RPMI8226 (cell line): ENCODE results near the gene UNC5A.

Source experiments
- DNase-seq: peaks from one replicate; pipeline ENCODE4 v3.0.0-alpha.2; 2015

The UNC5A gene

DNA sequence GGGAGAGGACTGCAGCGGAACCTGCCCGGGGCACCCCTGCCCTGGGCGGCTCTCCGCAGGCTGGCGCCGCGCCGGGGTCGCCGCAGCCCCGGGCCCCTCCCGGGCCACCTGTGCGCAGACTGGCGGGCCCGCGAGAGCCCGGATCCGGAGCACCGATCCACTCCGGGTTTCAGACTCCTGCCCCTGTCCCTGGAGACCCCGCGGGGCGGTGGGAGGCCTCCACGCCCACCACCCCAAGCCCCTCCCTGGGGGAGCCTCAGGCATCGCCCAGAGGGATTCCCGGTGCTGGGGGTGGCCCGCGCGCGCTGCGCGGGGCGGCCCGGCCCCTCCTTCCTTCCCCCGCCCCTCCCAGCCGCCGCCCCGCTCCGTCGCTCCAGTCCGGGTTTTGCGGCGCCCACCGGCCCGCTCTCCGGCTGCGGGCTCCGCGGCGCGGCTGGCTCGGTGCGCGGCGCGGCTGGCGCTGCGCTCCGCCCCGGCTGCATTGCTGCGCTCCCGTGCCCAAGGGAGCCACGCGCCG, at the start of gene UNC5A:
Gene UNC5A, plus strand, starts transcription at position 479 of the 517 bp plus-strand sequence. CDS start 192 bp downstream, outside the sequence.
- DNase-seq, result peak; percentile 73

DNA sequence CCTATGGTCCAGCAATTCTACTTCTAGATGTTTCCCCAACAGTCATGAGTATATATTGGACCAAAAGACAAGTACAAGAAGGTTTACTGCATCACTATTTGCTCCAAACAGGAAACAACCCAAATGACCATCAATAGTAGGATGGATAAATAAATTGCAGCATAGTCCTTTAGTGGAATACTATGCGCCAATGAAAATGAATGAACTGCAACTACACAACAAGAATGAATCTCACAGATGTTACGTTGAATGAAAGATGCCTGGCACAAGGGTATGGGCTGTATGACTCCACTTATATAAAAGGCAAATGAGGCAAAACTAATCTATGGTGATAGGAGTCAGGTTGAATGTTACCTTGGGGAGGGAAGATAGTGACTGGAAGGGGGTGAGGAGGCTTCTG, 48.6 kb upstream of the UNC5A start:
- no peak for DNase-seq

DNA sequence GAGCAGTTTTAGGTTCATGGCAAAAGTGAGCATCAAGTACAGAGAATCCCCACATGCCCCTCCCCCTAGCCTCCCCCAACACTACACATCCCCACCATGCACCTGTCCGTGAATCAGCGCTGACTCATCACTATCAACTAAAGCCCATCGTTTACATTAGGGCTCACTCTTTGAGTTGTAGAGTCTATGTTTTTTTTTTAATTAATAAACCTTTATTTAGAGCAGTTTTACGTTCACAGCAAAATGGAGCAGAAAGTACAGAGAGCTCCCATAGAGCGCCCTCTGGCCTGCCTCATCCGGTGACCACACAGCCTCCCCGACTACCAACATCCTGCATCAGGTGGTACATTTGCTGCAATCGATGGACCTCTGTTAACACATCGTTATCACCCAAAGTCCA, 47.9 kb upstream of the UNC5A start:
- DNase-seq, result peak; percentile 27

DNA sequence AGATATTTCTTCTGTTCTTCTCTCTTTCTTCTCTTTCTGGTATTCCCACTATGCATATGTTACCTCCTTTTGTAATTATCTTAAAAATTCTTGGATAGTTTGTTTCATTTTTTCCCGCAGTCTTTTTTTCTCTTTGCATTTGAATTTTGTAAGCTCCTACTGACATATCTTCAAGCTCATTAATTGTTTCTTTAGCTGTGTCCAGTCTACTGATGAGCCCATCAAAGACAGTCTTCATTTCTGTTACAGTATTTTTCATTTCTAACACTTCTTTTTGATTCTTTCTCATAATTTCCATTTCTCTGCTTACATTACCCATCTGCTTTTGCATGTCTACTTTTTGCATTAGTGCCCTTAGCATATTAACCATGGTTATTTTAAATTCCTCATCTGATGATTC, 44.7 kb upstream of the UNC5A start:
- DNase-seq, result no peak

DNA sequence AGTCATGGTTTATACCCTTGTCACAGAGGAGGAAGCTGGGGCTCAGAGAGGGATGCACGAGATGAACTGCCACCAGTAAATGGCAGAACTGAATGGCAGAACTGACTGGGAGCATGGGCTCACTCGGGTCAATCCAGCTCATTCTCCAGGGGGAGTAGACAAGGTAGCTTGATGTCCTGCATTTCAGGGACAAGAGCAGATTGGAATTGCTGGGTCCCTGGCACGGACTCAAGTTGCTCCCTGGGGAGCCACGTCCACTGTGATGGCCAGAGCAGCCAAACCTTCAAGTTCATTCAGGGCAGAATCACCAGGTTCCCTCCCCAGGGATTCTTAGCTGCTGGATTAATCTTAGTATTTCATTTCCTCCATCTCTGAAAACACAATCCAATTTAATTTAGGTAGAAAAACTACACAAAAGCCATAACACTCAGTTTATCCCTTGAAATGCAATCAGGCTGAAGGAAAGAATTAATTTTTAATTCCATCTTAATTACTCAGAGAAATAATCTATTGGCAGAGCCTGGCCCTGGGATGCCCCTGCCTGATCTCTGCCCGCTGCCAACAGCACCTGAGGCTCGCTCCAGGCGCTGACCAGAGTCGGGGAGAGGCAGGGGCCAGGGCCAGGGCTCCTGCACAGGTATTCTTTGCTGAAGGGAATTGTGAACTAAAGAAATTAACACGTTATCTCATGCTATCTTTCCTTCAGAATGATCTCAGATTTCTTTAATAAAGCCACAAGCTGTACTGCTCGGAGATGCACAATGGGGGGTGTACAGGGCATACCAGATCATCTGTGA, 42.0 kb upstream of the UNC5A start:
- no peak for DNase-seq

DNA sequence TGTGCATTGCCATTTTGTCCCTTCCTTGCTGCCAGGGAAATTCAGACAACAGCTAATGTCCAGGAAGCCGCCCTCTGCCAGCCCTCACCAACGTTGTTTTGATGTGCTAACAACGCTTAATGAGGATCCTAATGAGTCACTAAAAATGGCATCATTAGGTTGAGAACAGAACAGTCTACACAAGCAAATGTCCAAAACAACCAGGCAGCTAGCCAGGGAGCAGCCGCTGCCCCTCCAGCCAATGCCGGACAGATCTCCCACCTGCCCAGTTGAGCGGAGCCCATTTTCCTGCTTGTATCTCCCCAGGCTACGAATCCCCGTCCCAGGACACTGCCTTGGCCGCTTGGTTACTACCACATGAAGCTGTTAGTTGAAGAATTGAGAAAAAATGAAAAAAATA, 40.4 kb upstream of the UNC5A start:
- no peak for DNase-seq

DNA sequence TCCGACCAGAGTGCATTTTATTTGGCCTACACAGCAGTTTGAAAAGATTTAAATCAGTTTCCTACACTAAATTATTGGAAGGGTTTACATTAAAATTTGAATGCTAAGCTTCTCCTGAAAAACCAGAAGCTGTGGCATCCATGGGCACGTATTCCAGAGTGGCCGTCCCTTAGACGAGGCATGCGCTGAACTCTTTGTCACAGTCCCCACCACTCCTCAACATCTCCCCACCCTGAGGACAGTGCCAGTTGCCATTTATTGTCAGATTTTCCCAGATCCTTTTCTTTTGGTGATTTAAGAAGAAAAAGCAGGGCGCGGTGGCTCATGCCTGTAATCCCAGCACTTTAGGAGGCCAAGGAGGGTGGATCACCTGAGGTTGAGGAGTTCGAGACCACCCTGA, 39.9 kb upstream of the UNC5A start:
- no peak for DNase-seq

DNA sequence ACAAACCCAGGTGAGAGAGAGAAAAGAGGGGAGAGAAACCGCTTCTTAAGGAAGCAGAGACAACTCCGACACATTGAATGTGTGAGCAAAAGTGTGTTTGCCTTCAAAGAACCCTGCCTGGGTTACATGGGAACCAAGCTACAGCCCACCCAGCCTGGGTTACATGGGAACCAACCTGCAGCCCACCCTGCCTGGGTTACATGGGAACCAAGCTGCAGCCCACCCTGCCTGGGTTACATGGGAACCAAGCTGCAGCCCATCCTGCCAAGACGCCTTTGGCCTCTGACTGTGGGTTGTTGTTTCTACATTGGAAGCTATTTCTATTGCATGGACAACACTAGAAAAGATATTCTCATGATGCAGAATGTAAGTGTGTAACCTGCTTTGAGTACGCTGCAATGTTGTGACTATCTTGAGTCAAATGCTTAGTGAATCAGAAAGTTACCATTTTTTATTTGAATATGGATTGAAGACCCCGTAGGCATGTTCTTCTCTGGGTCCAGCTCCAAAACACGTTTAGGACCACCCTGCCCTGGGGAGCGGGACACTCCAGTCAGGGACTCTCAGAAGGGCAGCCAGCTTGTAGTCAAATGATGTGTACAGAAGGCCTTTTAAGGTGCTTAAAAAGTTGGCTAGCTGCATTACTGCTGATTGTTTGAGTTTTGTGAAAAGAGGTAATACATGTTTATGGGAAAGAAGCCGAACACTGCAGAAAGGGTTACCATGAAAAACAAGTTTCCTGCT, 39.1 kb upstream of the UNC5A start:
- DNase-seq, result no peak

DNA sequence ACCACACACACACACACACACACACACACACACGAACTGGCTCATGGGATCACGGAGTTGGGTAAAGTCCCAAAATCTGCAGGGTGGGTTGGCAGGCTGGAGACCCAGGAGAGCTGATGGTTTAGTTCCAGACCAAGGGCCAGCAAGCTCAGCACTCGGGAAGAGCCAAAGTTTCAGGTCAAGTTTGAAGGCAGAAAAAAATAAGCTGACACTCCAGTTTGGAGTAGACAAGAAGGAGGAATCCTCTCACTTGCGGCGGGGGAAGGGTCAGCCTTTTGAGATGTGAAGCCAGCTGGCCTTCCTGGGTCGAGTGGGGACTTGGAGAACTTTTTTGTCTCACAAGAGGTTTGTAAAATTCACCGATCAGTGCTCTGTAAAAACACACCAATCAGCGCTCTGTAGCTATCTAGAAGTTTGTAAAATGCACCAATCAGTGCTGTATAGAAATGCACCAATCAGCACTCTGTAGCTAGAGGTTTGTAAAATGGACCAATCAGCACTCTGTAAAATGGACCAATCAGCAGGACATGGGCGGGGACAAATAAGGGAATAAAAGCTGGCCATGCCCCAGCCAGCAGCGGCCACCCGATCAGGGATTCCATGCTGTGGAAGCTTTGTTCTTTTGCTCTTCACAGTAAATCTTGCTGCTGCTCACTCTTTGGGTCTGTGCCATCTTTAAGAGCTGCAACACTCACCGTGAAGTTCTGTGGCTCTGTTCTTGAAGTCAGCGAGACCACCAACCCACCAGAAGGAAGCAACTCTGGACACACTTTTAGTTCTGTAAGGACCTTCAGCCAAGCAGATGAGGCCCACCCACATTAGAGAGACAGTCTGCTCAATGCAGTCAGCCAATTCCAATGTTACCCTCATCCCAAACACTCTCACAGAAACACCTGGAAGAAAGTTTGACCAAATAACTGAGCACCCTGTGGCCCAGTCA, 37.8 kb upstream of the UNC5A start:
- no peak for DNase-seq

DNA sequence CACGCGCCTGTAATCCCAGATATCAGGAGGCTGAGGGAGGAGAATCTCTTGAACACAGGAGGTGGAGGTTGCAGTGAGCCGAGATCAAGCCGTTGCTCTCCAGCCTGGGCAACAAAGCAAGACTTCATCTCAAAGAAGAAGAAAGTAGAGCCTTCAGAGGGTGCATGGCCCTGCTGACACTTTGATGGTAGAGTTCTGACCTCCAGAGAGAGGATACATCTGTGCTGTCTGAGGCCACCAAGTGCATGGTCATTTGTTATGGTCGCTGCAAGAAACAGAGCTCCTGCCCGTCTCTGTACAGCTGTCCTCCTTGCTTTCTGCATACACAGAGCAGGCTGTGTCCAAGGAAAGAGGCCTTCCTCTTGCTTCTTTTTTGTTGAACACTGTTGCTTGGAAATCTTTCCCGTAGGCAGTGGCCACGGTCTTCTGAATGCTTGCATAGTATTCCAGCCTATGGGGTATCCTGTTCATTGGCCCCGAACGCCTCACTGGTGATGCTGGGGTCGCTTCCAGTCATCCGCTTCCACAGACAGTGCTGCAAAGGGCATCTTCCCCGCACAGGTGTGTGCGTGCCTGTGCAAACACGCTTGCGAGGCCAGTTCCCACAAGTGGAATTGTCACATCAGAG, 36.8 kb upstream of the UNC5A start:
- no peak for DNase-seq

DNA sequence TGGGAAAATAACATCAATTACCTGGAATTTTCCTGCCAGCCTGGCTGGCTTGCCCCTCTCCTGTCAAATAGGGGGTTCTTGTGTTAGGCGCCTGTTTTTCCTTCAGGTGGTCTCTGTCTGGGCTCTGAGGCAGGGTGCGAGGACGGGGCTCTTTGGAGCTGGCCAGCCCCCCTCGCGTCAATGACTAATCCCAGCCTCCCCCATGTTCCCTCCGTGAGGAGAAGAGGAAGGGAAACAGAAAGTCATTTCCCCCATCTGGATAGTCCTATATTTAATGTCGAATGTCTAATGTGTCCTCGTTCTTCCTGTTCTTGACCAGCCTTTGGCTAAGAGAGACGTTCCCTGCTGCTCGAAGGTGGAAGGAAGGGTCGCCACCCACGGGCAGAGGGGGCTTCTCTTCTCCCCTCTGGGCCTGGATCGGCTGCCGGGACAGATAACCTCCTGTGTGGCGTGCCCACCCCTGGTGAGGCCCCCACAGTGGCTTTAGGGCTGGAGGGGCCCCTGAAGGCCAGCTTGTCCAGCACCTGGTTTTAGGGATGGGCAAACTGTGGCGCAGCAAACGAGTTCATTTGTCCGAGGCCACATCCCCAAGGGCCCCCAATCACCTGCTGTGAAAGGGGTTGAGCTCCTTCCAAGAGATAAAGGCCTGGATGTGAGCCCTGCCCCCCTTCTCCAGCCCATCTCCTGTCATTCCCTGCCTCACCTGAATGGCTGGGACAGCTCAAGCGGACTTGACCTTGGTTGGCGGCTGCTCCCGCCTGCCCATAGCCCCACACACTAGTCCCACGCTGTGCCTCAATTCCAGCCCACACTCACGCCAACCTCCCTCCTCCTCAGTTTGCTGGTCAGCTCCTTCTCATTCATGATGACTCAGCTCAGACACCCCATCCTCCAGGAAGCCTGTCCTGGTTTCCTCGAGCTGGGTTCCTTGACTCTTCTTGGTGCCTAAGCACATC, 35.9 kb upstream of the UNC5A start:
- DNase-seq, result no peak

DNA sequence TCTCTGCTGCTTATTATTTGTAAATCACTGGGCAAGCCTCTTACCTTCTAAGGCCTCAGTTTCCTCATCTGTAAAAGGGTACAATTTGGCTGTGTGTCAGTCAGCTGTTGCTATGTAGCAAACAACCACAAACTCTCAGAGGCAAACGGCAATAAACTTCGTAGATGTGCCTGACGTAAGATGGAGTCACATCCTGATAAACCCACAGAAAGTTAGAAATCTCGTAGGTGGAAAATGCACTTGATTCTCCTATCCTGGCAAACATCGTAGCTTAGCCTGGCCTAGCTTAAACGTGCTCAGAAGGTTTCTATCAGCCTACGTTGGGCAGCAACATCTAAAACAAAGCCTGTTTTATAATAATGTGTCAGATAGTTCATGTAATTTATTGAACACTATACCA, 35.0 kb upstream of the UNC5A start:
- DNase-seq, result no peak

DNA sequence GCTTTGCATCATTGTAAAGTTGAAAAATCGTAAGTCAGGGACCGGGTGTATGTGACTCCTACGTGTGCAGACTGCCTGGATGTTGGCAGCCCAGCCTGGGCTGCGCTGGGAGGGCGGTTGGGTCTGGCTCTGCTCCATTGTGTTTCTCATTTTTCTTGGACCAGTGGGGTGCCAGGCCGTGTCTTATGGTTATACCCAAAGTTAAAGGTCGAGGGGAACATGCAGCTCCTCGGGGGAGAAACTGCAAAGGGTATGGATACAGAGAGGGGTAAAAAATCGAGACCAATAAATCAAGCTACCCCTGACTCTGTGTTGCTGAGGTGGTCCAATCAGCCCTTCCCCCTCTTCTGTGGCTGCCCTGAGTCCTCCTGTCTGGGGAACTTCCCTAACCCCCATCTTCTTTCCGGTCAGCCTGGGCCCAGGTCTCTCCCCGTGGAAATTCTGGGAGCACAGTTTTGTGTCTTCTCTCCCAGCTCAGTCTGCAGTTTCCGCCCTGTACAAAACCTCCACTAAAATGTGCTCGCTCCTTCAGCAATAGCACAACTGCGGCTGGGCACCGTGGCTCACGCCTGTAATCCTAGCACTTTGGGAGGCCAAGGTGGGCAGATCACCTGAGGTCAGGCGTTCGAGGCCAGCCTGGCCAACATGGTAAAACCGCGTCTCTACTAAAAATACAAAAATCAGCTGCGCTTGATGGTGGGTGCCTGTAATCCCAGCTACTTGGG, 34.1 kb upstream of the UNC5A start:
- no peak for DNase-seq

DNA sequence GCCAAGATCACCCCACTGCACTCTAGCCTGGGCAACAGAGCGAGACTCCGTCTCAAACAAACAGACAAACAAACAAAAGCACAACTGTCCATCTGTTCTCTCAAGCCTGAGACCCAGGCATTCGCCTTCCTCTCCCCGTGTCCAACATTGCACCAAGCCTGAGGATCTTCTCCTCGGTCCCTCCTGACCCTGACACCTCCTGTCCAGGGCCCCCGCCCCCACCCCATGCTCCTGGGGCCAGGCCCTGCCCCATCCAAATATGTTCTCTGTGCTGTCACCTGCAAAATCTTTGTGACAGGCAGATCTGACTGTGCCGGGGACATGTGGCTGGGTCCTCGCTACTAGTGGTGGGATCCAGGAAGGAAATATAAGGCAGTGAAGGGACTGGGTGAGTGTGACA, 33.4 kb upstream of the UNC5A start:
- no peak for DNase-seq

DNA sequence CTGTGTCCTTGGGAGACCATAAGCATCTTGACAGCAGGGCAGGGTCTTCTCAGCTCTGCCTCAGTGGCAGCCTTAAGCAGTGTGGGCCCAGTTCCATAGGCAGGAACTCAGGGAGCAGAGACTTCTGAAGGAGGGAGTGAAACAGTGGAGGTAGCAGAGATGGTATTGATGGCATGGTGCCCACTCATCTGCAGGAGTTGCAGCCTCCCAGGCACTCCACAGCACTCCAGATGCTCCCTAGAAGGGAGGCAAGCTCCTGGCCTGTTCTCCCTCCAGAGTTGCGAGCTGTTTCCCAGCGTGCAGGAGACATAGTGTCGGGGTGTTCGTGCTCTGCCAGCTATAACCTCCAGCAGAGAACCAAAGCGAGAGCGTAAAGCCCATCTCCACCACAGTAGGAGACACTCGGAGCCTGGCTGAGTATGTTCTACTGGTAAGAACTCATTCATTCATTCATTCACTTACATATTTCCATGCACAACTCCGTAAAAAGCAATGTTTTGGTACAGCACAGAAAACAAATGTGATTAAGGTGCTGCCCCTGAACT, 31.4 kb upstream of the UNC5A start:
- no peak for DNase-seq

DNA sequence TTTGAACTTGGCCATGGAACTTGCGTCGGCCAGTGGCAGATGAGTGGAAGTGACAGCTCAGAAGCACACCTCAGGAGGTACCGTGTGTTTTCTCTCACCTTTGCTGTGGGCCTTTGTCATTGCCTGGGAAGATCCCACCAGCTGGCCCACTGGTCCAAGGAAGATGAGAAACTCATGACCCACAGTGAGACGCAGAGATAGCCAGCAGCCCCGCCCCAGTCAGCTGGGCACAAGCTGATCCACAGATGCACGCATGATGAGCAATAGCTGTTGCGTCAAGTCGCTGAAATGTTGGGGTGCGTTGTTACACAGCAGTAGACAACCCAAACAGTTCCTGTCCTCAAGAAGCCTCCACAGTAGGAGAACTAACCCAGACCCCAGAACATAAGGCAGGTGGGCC, 30.8 kb upstream of the UNC5A start:
- DNase-seq, result no peak

DNA sequence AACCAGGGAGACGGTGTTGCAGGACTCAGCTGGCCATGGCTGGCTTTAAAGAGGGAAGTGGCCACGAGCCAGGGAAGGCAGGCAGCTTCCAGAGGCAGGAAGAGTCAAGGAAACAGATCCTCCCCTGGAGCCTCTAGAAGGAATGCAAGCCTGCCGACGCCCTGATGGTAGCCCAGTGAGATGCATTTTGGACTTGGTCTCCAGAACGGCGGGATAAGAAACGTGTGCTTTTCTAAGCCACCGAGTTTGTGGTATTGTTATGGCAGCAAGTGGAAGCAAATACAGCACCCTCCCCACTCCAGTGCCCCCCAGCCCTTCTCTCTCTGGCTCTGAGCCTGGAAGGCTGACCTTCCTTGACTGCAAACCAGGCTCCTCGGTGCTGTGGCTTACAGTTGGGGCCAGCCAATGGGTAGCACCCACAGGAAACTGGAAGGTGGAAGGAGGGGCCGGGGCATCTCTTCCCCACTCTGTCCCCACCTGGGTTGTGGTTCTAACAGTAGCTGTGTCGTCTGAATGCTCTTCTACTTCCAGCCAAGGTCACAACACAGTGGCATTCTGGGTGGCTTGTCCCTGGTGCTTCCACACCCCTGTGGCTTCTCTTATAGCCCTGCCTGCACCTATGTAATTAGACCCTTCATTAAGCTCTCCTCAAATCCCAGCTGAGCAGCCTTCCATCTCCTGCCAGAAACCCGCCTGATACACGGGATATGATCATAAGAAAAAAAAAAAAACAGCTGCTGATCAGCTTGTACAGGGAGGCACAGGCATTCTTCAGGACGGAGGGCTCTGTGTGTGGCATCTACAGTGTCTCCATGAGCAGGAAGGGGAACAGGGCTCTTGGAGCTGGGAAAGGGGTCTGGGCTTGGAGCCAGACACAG, 29.9 kb upstream of the UNC5A start:
- no peak for DNase-seq

DNA sequence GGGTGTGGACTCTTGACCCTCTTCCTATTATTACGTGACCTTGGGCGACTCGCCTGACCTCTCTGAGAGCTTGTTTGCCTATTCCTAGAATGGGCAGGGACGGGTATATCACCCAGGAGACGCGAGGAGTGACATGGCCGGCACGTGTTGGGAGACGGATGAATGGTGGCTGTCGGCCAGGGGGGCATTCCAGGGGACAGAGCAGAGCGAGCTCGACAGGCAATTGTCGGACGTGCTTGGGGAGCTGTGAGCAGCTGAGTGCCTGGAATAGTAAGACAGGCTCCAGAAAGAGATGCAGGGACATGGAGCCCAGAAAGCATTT, 29.3 kb upstream of the UNC5A start:
- DNase-seq, result no peak
